ENCODE data around the gene RAD50. TPM values are rescaled to one million over a fixed set of nuclear protein-coding genes. Genes with fewer than 3 reads are reported as not detected.

RAD50 gene
- polyA plus RNA-seq, 1 of the 3 experiments (the other 2 are of a cell fraction): 20.0 TPM

- Histone ChIP-seq H3K27me3 (ENCODE audit: insufficient read depth) (no peaks in the 10 kb centered on the region; the same call in 1 of the 2 replicates), H3K79me2 (ENCODE audit: insufficient read depth) (no peaks in the 10 kb centered on the region), H2AFZ (ENCODE audit: low read depth) (no peak overlapping the region), H3K9me3 (no peaks in the 10 kb centered on the region), H3K27ac (ENCODE audit: low read depth in 2 of 2, low read length in 1 of 2) (no peak overlapping the region), H3F3A (replicated peaks; ENCODE audit: insufficient read depth) (no peaks in the 10 kb centered on the region), H4K20me1 (ENCODE audit: insufficient read depth) (no peaks in the 10 kb centered on the region), H3K36me3 (replicated peaks in 1 of 2; ENCODE audit: control insufficient read depth in 1 of 2, insufficient read depth in 2 of 2, low read length in 1 of 2) (no peaks in the 10 kb centered on the region), H3K4me3 (ENCODE audit: low read depth in 2 of 2, low read length in 1 of 2) (no peak overlapping the region), H3K4me2 (no peak overlapping the region), H3K9me2 (no peaks in the 10 kb centered on the region), H3K9ac (no peak overlapping the region), H3K4me1 (ENCODE audit: control insufficient read depth in 1 of 2, insufficient read depth in 2 of 2, low read depth in 1 of 2, low read length in 1 of 2) (peaks cover 0 to 3% of the 10 kb centered on the region in 2 experiments; a peak in 1 of 4 replicates)
- ChIA-PET CTCF (interaction anchor here (1.1 to 5.1 kb wide), 16 partner anchors 10 to 301 kb away, joined by 3 to 88 read pairs (median 16); partner anchors contain the start of genes CCNI2, SHROOM1 and SOWAHA), POLR2A (no interaction called here)
- DNase-seq: no peak
- TF ChIP-seq SIN3A (IDR thresholded peaks at IDR 0.05; ENCODE audit: borderline replicate concordance, low read depth, low read length) (no peak), TCF12 (IDR thresholded peaks at IDR 0.05) (no peak), IRF3 (IDR thresholded peaks at IDR 0.05; ENCODE audit: low read depth, low read length) (no peak), GATA2 (CRISPR knock-in tag; IDR thresholded peaks at IDR 0.05) (no peak), CTCF (IDR thresholded peaks at IDR 0.05) (no peak), FOSL2 (IDR thresholded peaks at IDR 0.05; ENCODE audit: borderline replicate concordance, low read depth) (no peak), TAF1 (IDR thresholded peaks at IDR 0.05; ENCODE audit: borderline replicate concordance, low read depth, low read length) (no peak), FOXJ3 (CRISPR knock-in tag; IDR thresholded peaks at IDR 0.05) (no peak), EZH2phosphoT487 (IDR thresholded peaks at IDR 0.05; ENCODE audit: borderline replicate concordance, low read depth) (no peak), EP300 (IDR thresholded peaks at IDR 0.05; ENCODE audit: borderline replicate concordance in 1 of 2, low read depth in 1 of 2, low read length in 1 of 2) (no peak), SMC3 (IDR thresholded peaks at IDR 0.05; ENCODE audit: low read depth, low read length) (no peak), RXRA (IDR thresholded peaks at IDR 0.05; ENCODE audit: borderline replicate concordance, low read depth) (no peak), ZBTB33 (IDR thresholded peaks at IDR 0.05; ENCODE audit: borderline replicate concordance, low read depth) (no peak), JUND (IDR thresholded peaks at IDR 0.05) (no peak), ELF1 (IDR thresholded peaks at IDR 0.05) (no peak), CHD2 (IDR thresholded peaks at IDR 0.05; ENCODE audit: low read length, partially characterized antibody) (no peak), GABPA (IDR thresholded peaks at IDR 0.05; ENCODE audit: low read depth) (no peak)
- whole genome bisulfite sequencing (ENCODE audit: low lambda C conversion rate): 76% methylated on average over 1 of the region's 2 CpGs
Observed at GRCh38 chr5:132528021-132528420, 28.8 kb upstream of the RAD50 start.
